OCI-M2 (cell line): ENCODE results near the gene TRNAU1AP.

Experiments used
- DNase-seq: peaks from one replicate; lab custom pipeline; 2025; ENCODE audit not compliant: unreplicated experiment; lab: John Stamatoyannopoulos, UW

Gene TRNAU1AP

DNA sequence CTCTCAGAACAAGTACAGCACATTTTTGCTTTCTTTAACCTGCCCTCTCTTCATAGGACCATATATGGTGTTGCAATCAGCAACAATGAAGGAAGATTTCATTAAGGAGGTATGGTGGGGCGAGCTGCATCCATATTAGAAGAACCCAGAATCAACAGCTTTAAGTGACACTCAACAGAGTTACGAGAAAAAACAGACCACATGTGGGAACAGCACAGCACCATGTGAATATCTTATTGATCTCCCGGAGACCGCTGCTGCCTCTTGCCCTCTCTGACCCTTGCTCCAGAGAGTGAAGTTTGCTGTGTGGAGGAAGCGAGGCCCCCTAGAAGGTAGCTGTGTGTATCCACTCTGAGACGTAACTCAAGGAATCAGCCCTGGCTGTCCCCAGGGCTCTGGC lies 52.1 kb downstream of the TRNAU1AP start:
- DNase-seq, result no peak

GRCh38 chr1:28606771-28607170 lies 53.9 kb downstream of the TRNAU1AP start:
- no peak for DNase-seq

GRCh38 chr1:28613175-28613574 lies 60.3 kb downstream of the TRNAU1AP start:
- no peak for DNase-seq
